NCI-H2227 (cell line): ENCODE data around the gene NUMBL.

ENCODE experiments used
- DNase-seq: peaks from one replicate; lab custom pipeline; 2025; ENCODE audit not compliant: unreplicated experiment; lab: John Stamatoyannopoulos, UW

NUMBL gene

DNA sequence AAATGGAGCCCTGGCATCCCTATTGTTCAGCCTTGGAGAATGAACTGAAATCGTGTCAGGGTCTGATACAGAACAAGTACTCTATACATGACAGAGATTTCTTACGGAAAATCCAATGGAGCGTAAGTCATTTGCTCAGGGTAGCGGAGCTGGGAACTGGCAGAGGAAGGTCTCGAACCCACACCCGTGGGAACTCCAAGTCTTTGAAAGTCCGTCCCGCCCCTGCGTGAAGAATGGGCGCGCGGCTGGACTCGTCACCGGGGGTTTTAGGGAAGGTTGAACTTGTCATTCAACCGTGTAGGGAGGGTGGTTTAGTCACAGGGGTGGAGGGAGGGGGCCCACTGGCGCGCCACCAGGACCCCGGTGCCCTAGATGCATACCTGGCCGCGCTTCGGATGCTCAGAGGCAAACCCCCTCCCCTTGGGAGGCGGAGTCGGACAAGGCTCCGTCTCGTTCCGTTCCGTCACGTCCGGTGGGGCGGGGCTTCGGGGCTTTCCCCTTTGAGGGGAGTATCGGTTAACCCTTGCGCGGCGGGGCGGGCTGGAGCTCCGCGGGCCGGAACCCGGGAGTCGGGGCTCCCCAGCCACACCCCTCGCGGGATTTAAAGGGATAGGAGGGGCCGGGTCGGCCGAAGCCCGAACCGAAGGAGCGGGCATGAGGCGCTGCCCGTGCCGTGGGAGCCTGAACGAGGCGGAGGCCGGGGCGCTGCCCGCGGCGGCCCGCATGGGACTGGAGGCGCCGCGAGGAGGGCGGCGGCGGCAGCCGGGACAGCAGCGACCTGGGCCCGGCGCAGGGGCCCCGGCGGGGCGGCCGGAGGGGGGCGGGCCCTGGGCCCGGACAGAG is 26.3 kb upstream of the NUMBL start, which contains the start of the genes COQ8B and ITPKC:
Gene COQ8B (minus strand): TSS at position 405 of the 843 bp plus-strand sequence. CDS start 2,254 bp downstream, outside the sequence.
Gene ITPKC (plus strand): TSS at position 631 of the 843 bp plus-strand sequence. CDS start 24 bp downstream, at position 655.
- DNase-seq: peak; percentile 100

DNA sequence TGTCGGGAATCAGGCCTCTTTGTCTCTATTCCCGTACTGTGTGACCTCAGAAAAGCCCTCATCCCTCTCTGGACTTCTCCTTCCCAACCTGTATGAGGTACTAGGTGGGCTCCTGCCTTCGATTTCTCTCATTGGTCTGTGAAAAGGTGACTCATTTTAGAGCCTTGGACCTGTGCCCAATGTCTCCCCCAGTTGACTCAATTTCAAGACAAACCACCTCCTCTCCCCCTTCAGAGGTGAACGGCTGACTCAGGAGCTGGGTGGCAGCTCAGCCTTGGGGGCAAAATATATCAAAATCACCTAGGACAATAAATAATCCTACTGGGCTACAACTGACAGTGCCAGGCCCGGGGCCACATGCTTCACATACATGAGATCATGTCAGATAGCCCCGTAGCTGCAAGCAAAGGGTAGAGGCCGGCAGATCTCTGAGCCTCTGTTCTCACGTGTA is 25.6 kb upstream of the NUMBL start:
- DNase-seq: no peak

DNA sequence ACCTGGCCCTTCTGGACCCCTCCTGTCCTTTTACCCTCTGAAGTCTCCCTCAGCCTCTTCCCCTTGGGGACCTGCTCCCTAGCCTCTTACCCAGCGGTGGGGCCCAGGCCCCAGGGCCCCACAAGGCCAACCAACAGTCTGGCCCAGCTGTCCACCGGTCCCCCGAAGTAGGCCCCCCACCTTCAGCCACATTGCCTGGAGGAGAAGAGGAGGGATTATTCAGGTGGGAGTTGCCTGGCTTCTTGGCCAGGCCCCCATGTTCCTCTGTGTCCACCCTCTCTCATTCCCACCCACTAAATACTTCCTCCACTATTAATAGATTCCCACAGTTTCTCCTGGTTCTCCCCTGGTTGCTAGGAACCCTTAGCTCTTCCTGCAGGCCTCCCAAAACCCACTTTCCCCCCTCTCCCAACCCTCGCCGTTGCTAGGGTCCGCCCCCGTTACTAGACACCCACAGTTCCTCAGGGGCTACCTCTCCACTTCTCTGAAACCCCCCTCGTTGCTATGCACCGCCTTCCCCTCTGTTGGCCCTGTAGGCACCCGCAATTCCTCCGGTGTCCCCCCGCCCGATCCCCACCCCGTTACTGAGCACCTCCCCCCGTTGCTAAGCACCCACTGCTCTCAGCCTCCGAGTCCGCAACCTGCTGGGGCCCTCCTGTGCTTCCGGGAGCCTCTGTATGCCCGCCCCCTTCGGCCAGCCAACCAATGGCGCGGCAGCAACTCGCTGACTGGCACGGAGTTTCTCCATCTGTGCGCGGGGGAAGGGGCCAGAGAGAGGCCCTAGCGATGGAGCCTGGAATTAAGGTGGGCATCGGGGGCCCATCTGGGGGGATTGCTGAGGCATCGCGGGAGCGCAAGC is 24.2 kb upstream of the NUMBL start:
- DNase-seq: peak; percentile 100

GRCh38 chr19:40713939-40714338 is 23.5 kb upstream of the NUMBL start:
- no peak for DNase-seq

DNA sequence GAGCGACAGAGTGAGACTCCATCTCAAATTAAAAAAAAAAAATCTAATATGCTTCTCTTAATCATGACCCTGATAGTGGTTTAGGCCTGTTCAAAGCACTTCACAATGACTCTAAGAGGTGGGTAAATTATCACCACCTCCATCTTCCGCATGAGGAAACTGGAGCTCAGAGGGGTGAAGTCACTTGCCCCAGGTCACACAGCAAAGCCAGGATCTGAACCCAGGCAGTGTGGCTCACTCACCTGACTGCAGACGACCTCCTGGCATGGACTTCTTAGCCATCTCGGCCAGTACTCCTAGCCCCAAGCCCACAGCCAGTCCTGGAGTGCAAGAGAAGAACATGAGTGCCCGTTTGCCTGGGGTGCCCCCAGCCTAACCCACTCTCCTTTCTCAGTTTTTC is 19.4 kb upstream of the NUMBL start:
- no peak for DNase-seq

DNA sequence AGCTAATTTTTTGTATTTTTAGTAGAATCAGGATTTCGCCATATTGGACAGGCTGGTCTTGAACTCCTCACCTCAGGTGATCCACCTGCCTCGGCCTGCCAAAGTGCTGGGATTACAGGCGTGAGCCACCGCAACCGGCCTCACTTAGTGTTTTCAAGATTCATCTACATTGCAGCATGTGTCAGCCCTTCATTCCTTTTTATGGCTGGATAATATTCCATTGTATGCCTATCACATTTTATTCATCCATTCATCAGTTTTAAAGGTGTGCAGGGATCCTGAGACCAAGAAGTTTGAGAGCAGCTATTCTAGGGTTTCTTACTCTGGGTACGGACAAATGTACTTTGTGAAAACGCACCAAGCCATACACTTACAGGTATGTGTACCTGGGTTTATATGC is 17.2 kb upstream of the NUMBL start:
- DNase-seq: no peak

DNA sequence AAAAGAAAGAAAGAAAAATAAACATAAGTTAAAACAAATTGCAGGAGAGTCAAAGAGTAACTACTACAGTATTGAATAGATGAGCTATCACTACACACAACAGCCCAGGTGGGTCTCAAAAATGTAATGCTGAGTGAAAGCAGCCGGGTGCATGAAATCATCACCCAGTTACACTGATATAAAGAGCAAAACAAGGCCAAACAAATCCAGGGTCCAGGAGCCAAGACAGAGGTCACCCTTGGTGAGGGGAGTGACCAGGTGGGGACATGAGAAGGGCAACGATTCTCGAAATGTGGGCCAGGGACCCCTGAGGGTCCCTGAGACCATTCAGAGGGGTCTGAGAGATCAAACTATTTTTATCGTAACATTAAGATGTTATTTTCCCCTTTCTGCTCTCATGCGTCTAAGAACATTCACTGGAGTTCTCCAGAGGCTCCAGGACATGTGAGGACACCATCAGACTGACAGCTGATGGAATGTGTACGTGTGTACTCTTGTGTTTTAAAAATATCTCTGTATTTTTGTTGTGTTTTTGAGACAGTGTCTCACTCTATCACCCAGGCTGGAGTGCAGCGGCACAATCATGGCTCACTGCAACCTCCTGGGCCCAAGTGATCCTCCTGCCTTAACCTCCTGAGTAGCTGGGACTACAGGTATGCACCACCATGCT is 15.6 kb upstream of the NUMBL start:
- no peak for DNase-seq

DNA sequence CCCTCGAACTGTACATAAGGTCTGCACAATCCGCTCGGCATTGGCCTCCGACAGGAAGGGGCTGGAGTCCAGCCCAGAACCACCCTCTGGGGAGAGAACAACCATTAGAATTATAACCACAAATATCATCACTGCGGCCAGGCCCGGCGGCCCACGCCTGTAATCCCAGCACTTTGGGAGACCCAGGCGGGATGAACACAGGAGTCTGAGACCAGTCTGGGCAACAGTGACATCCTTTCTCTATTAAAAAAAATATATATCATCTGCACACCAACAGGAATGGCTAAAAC is 14.9 kb upstream of the NUMBL start:
- no peak for DNase-seq

DNA sequence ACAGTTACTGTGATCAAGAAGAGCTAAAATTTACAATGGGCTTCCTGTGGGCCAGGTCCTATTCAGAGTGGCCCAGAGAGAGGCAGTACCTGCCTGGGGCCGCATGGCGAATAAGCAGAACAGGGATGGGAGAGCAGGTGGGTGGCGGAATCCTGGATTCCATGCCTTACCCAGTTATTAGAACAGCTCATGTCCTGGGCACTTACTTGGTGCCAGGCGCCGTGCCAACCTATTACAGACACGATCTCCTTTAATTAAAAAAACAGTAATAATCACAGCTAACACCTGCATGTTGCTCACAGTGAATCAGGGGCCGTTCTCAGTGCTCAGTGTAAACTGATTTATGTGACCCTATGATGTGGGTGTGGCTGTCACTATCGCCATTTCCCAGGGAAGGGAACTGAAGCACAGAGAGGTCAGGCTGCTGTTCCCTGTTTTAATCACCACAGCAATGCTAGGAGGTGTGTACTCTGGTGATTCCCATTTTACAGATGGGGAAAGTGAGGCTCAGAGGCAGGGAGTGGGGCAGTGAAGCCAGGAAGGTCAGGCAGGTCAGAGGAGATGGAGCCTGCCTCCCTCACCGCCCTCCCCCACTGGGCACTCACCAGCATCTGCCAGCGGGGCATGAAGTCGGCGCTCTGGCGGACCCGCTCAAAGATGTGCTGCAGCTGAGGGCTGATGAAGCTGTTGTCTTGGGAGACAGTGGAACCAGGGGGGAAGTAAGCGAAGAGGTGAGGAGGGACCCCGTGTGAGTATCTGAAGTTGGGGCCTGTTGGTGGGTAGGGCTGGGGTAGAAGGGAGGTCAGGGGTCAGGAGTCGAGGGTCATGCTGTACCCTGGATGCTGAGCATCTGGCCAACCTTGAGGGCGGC is 14.3 kb upstream of the NUMBL start:
- DNase-seq: no peak

GRCh38 chr19:40703029-40703755 is 12.7 kb upstream of the NUMBL start:
- no peak for DNase-seq

GRCh38 chr19:40702337-40703012 is 12.0 kb upstream of the NUMBL start:
- peak; percentile 85 for DNase-seq

GRCh38 chr19:40701758-40702157 is 11.3 kb upstream of the NUMBL start:
- DNase-seq: no peak

DNA sequence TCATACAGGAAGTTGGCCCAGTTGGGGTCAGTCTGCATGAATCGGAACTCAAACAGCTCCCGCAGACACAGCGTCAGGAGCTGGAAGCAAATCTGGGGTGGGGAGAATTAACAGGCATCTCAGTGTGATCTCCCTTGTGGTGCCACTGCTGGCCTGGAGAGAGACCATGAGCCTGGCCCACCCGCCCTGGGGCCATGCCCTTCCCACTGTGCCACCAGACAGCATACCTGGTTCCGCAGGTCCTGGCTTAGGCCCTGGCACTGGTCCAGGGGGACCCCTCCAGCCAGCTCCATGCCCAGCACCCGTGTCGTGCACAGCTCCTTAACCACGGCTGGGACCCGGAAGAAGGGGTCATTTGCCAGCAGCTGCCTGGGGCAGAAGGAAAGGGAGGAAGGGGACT is 9.6 kb upstream of the NUMBL start:
- DNase-seq: no peak

GRCh38 chr19:40697007-40697406 is 6.6 kb upstream of the NUMBL start:
- no peak for DNase-seq

DNA sequence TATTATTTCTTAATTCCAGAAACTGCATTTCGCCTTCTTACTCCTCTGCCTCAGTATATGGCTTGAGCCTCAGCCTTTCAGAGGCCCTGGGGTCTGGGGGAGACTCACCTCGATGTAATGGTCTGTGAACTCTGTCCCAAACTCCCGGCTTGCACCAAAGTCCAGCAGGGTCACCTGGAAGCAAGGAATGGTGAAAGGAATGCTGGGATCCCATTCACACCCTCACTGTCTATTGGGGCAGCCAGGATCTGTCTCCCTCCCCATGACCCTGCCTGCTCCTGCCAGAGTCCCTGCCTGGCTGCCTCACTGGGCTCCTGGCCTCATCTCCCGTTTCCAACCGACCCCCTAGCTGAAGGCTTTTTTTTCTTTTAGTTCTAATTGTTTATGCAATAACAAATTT is 5.4 kb upstream of the NUMBL start:
- no peak for DNase-seq

- DNase-seq: no peak
Observed at GRCh38 chr19:40693896-40694295, 3.4 kb upstream of the NUMBL start.

- no peak for DNase-seq
Observed at GRCh38 chr19:40693150-40693788, 2.8 kb upstream of the NUMBL start.

DNA sequence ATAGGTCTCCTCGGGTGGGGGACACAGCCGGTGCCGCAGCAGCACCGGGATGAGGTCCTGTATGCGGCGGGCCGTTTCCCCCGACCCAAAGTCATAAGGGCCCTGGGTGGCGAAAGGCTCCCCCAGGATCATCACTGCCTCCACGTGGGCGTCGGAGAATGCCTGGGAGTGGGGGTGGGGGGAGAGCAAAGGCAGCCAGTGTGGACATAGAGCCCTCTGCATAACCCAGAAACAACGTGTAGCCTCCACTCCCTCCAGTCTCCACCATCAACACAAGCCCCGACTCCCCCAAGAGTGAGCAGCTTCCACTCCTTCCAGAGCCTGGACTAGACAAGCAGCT is 1.7 kb upstream of the NUMBL start:
- no peak for DNase-seq
